H1 (cell line): ENCODE results near the gene CDCA4. TPM values are rescaled to one million over a fixed set of nuclear protein-coding genes. Genes with fewer than 3 reads are reported as not detected.

Source experiments
- CTCF ChIA-PET: fragments of 300-600 bp; sonication (Branson Sonifier 250); formaldehyde crosslinking; loops from one replicate; lab custom pipeline; 2021; ENCODE audit not compliant: partially characterized antibody; lab: Charles Lee
- POLR2A ChIA-PET: fragments of 300-600 bp; sonication (Branson Sonifier 250); formaldehyde crosslinking; loops from one replicate; lab custom pipeline; 2021; ENCODE audit warnings: inconsistent platforms; ENCODE audit not compliant: partially characterized antibody; lab: Charles Lee
- DNase-seq, 2 experiments: peaks; one replicate each; pipeline versions ENCODE4 v3.0.0 to v3.0.0-alpha.2; 2010 to 2022; ENCODE audit warnings: low spot score in 2 of 2, low read depth in 1 of 2, mixed read lengths in 1 of 2
- FAIRE-seq: peaks from 2 replicates; lab custom pipeline; 2011; peaks lifted over from hg19 to GRCh38; lab: Jason Lieb, UNC
- H2AFZ ChIP-seq: 2 replicates; pipeline ENCODE4 v1.8.1; 2012; ENCODE audit warnings: low read length, inconsistent platforms
- H2AK5ac ChIP-seq: 2 replicates; pipeline ENCODE4 v1.6.1; 2013; ENCODE audit warnings: low read depth, low read length
- H2BK120ac ChIP-seq: replicated peaks from 2 replicates; pipeline ENCODE3; 2013; ENCODE audit warnings: low read depth, low read length, inconsistent platforms
- H2BK12ac ChIP-seq: 2 replicates; pipeline ENCODE4 v1.6.1; 2013; ENCODE audit warnings: low read depth, low read length
- H2BK15ac ChIP-seq: 2 replicates; pipeline ENCODE4 v1.6.1; 2013; ENCODE audit warnings: low read length
- H2BK20ac ChIP-seq: 2 replicates; pipeline ENCODE4 v1.6.1; 2013; ENCODE audit warnings: low read length
- H2BK5ac ChIP-seq: 2 replicates; pipeline ENCODE4 v1.6.1; 2013; ENCODE audit warnings: low read depth, low read length
- H3K14ac ChIP-seq: 2 replicates; pipeline ENCODE4 v1.6.1; 2013; ENCODE audit warnings: inconsistent platforms; ENCODE audit not compliant: insufficient read length
- H3K18ac ChIP-seq: 2 replicates; pipeline ENCODE4 v1.6.1; 2013; ENCODE audit warnings: low read length; ENCODE audit errors: extremely low read depth
- H3K23ac ChIP-seq: 2 replicates; pipeline ENCODE4 v1.6.1; 2013; ENCODE audit warnings: inconsistent platforms; ENCODE audit not compliant: insufficient read length
- H3K23me2 ChIP-seq: 2 replicates; pipeline ENCODE4 v1.6.1; 2013; ENCODE audit warnings: low read depth, low read length
- H3K27ac ChIP-seq: 2 replicates; pipeline ENCODE4 v1.6.1; 2011; ENCODE audit warnings: low read depth, low read length, inconsistent platforms
- H3K27me3 ChIP-seq, 4 experiments: replicated peaks in 1 of 4; 1 replicate in 1 of 4; 2 replicates in 3 of 4; pipeline versions ENCODE4 v1.6.1 to v1.8.1; 2011 to 2013; ENCODE audit warnings: low read length in 3 of 4, mild to moderate bottlenecking in 3 of 4, inconsistent platforms in 2 of 4, mixed read lengths in 2 of 4, moderate library complexity in 1 of 4; ENCODE audit not compliant: control insufficient read depth in 3 of 4, insufficient read depth in 3 of 4; ENCODE audit errors: extremely low read depth in 1 of 4
- H3K36me3 ChIP-seq, 4 experiments: 2 replicates each; pipeline versions ENCODE4 v1.6.1 to v1.8.1; 2011 to 2013; ENCODE audit warnings: mild to moderate bottlenecking in 4 of 4, low read length in 3 of 4, moderate library complexity in 2 of 4, control low read depth in 1 of 4, inconsistent platforms in 1 of 4; ENCODE audit not compliant: insufficient read depth in 4 of 4, control insufficient read depth in 2 of 4
- H3K4ac ChIP-seq: replicated peaks from 2 replicates; pipeline ENCODE3; 2013; ENCODE audit warnings: low read length, low read depth, mixed read lengths, inconsistent platforms; ENCODE audit not compliant: insufficient read length
- H3K4me1 ChIP-seq, 4 experiments: replicated peaks in 1 of 4; 1 replicate in 1 of 4; 2 replicates in 3 of 4; pipeline versions ENCODE4 v1.6.1 to v1.8.1; 2011 to 2013; ENCODE audit warnings: low read length in 3 of 4, inconsistent platforms in 2 of 4, mixed read lengths in 1 of 4; ENCODE audit not compliant: insufficient read depth in 4 of 4, control insufficient read depth in 3 of 4
- H3K4me2 ChIP-seq, 2 experiments: 2 replicates each; pipeline versions ENCODE4 v1.6.1 to v1.8.1; 2011 to 2013; ENCODE audit warnings: low read depth in 2 of 2, low read length in 2 of 2, control low read depth in 1 of 2, inconsistent platforms in 1 of 2, mild to moderate bottlenecking in 1 of 2; ENCODE audit not compliant: insufficient read depth in 1 of 2
- H3K4me3 ChIP-seq, 4 experiments: fragments of 200-600, 300-600 bp in 1 of 4; sonication (generic), shearing (Covaris generic), sonication (Bioruptor Twin) in 1 of 4; 2 replicates each; pipeline versions ENCODE4 v1.5.1 to v1.8.1; 2011 to 2016; ENCODE audit warnings: low read length in 4 of 4, low read depth in 3 of 4, control low read depth in 2 of 4, inconsistent platforms in 2 of 4, mild to moderate bottlenecking in 2 of 4, mixed read lengths in 1 of 4, moderate library complexity in 1 of 4; ENCODE audit not compliant: insufficient read depth in 2 of 4; ENCODE audit errors: extremely low read depth in 1 of 4
- H3K56ac ChIP-seq: replicated peaks from 2 replicates; pipeline ENCODE3; 2013; ENCODE audit warnings: low read depth, mild to moderate bottlenecking, mixed read lengths, low read length, inconsistent platforms; ENCODE audit not compliant: insufficient read length
- H3K79me1 ChIP-seq: 2 replicates; pipeline ENCODE4 v1.6.1; 2013; ENCODE audit warnings: low read depth, low read length, control low read depth
- H3K79me2 ChIP-seq, 2 experiments: 2 replicates each; pipeline versions ENCODE4 v1.6.1 to v1.8.1; 2012 to 2013; ENCODE audit warnings: low read length in 2 of 2, mild to moderate bottlenecking in 2 of 2, inconsistent platforms in 1 of 2; ENCODE audit not compliant: insufficient read depth in 2 of 2, control insufficient read depth in 1 of 2
- H3K9ac ChIP-seq, 4 experiments: replicated peaks in 1 of 4; 1 replicate in 1 of 4; 2 replicates in 3 of 4; pipeline versions ENCODE4 v1.6.1 to v1.8.1; 2011 to 2013; ENCODE audit warnings: low read depth in 3 of 4, low read length in 3 of 4, control low read depth in 2 of 4, mild to moderate bottlenecking in 2 of 4, moderate library complexity in 2 of 4, inconsistent platforms in 1 of 4; ENCODE audit errors: extremely low read depth in 1 of 4
- H3K9me3 ChIP-seq, 2 experiments: 2 replicates each; pipeline versions ENCODE4 v1.6.1 to v1.8.1; 2012 to 2013; ENCODE audit warnings: mild to moderate bottlenecking in 2 of 2, moderate library complexity in 2 of 2, control low read depth in 1 of 2, inconsistent platforms in 1 of 2, low read depth in 1 of 2, low read length in 1 of 2, mixed read lengths in 1 of 2; ENCODE audit not compliant: insufficient read depth in 2 of 2
- H4K20me1 ChIP-seq, 2 experiments: replicated peaks in 1 of 2; 2 replicates each; pipeline versions ENCODE3 to v1.8.1; 2011 to 2013; ENCODE audit warnings: inconsistent platforms in 2 of 2, low read length in 2 of 2, mild to moderate bottlenecking in 1 of 2; ENCODE audit not compliant: insufficient read depth in 2 of 2, control insufficient read depth in 1 of 2
- H4K5ac ChIP-seq: 2 replicates; pipeline ENCODE4 v1.6.1; 2013; ENCODE audit warnings: low read length, low read depth, mixed read lengths, inconsistent platforms; ENCODE audit not compliant: insufficient read length
- H4K8ac ChIP-seq: 2 replicates; pipeline ENCODE4 v1.8.0; 2013; ENCODE audit warnings: mild to moderate bottlenecking, moderate library complexity, low read length, inconsistent platforms; ENCODE audit not compliant: insufficient read depth; ENCODE audit errors: extremely low read depth
- H4K91ac ChIP-seq: replicated peaks from 2 replicates; pipeline ENCODE3; 2013; ENCODE audit warnings: low read length, mixed read lengths, inconsistent platforms; ENCODE audit not compliant: insufficient read length
- CTBP2 ChIP-seq: IDR thresholded peaks from 2 replicates; pipeline ENCODE4 v1.7.0; 2011; ENCODE audit warnings: borderline replicate concordance, mild to moderate bottlenecking, moderate library complexity, mixed read lengths, low read length; ENCODE audit not compliant: insufficient read depth, insufficient read length
- GABPA ChIP-seq: IDR thresholded peaks from 2 replicates; pipeline ENCODE4 v1.6.1; 2011; ENCODE audit warnings: mild to moderate bottlenecking, low read length, moderate library complexity, borderline replicate concordance; ENCODE audit not compliant: insufficient read depth
- GTF2F1 ChIP-seq: IDR thresholded peaks from 2 replicates; pipeline ENCODE4 v1.6.1; 2012; ENCODE audit warnings: low read depth, low read length, improper control_type of control experiment, borderline replicate concordance
- TAF1 ChIP-seq: IDR thresholded peaks from 2 replicates; pipeline ENCODE4 v1.6.1; 2011; ENCODE audit warnings: mild to moderate bottlenecking, low read depth, low read length
- WGBS, 2 experiments: shearing (Covaris generic) in 1 of 2; methylation state at CpG; one replicate each; pipeline versions ENCODE4 v1.1.6 to v1.1.7; 2013 to 2015; ENCODE audit warnings: low lambda C conversion rate in 2 of 2, mixed read lengths in 2 of 2, inconsistent platforms in 1 of 2, low coverage in 1 of 2, missing lambda C conversion rate in 1 of 2; ENCODE audit not compliant: insufficient replicate concordance in 2 of 2, insufficient coverage in 1 of 2, insufficient read length in 1 of 2; ENCODE audit errors: extremely low coverage in 1 of 2, missing lambda C conversion rate in 1 of 2; 5-methylcytosine and 5-hydroxymethylcytosine counted together
- polyA plus RNA-seq, 7 experiments: library from polyadenylated mRNA; depleted of rRNA in 3 of 7; stranded (reverse) in 5 of 7; unstranded in 2 of 7; fragments of >200 nt in 5 of 7; fragments of 200-250 nt in 2 of 7; gene quantifications; 1 replicate in 5 of 7; 2 replicates in 1 of 7; 4 replicates in 1 of 7; pipeline versions ENCODE4 v1.2.1 to v1.2.3, GENCODE V29; 2011 to 2013; ENCODE audit warnings: missing spikeins in 2 of 7, mixed read lengths in 2 of 7
- total RNA-seq: library from RNA; stranded (reverse); fragmentation: NEBNext Ultra II Directional; extraction: Animal tissue kit (Norgen Biotek cat#: 25700); gene quantifications from 2 replicates; pipeline ENCODE4 v1.2.1, GENCODE V29; 2021

Gene CDCA4
- total and polyA plus RNA-seq, 2 of the 8 experiments (the other 6 are each of a cell fraction or from before 2014, with no cell fraction given) = 49.9 to 62.4 TPM

DNA sequence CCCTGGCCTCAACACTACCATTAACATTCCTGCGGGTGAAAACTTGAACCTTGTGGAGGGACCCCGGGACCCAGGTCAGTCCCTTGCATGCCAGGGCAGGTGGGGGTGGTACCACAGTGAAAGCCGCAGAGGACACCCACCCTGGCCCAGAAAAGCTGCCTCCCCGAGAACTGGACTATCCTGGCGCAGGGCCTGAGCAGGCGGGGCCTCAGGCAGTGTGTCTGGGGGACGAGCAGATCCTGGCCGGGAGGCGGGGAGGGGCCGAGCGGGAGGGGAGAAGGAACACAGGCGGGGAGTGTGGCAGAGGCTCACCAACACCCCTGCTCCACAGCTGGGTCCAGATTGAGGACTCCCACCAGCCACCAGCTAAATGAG, 52.7 kb downstream of the CDCA4 start:
- H3K23ac ChIP-seq = no peak overlapping the region

More for the DNA sequence above, 52.7 kb downstream of the CDCA4 start:
- peak overlapping the region; percentile 16; the same call in 1 of the 2 replicates for H4K8ac ChIP-seq
- peaks cover 0 to 10% (median 6%) of the 10 kb centered on the region in 4 experiments; a peak in 3 of 7 replicates for H3K27me3 ChIP-seq
- no peak overlapping the region for H2AFZ ChIP-seq
- ChIA-PET CTCF (interaction anchor here (1.2 to 11.5 kb wide), 6 partner anchors 11 to 77 kb away, joined by 3 to 161 read pairs (median 5); no protein-coding TSS in a partner anchor), POLR2A (interaction anchor here (1.2 kb wide), 1 partner anchor 124 kb away, joined by 3 read pairs; no protein-coding TSS in a partner anchor)
- H2BK120ac ChIP-seq = no peak overlapping the region
- no peaks in the 10 kb centered on the region for H4K20me1 ChIP-seq
- no peak overlapping the region for H2BK12ac ChIP-seq
- H3K9ac ChIP-seq = no peak overlapping the region
- H3K9me3 ChIP-seq = no peaks in the 10 kb centered on the region
- peak overlapping the region; percentile 67 to 98 for H3K4me2 ChIP-seq
- FAIRE-seq (no peak), DNase-seq (peak in 1 of 2 experiments; percentile 79)
- peak overlapping the region; percentile 71; the same call in 1 of the 2 replicates for H3K18ac ChIP-seq
- WGBS, 2 experiments = 14% methylated on average over 8 of the region's 12 CpGs; no CpG with 5 or more reads in 1 of the 2 experiments
- peaks cover 0 to 25% (median 15%) of the 10 kb centered on the region in 4 experiments; a peak in 6 of 7 replicates for H3K4me1 ChIP-seq
- no peaks in the 10 kb centered on the region for H3K79me1 ChIP-seq
- no peak overlapping the region for H3K56ac ChIP-seq
- H4K5ac ChIP-seq = no peak overlapping the region
- peaks cover 5% of the 10 kb centered on the region for H3K23me2 ChIP-seq
- no peak overlapping the region for H2BK20ac ChIP-seq
- H3K79me2 ChIP-seq = no peaks in the 10 kb centered on the region
- H2BK15ac ChIP-seq = no peak overlapping the region; the same call in 1 of the 2 replicates
- peak overlapping the region; percentile 17 for H4K91ac ChIP-seq
- H2BK5ac ChIP-seq = 0 out of 2 replicates have a peak overlapping the region, but pooled peaks have one; percentile 44
- H3K4ac ChIP-seq = no peak overlapping the region
- no peak overlapping the region for H3K14ac ChIP-seq
- H3K27ac ChIP-seq = no peak overlapping the region
- no peak overlapping the region for H2AK5ac ChIP-seq
- TF ChIP-seq GABPA (no peak), TAF1 (no peak), GTF2F1 (no peak), CTBP2 (no peak)
- peak overlapping the region in 3 of 4 experiments; percentile 11 to 56 (median 20); a peak in 5 of 8 replicates for H3K4me3 ChIP-seq
- H3K36me3 ChIP-seq = no peaks in the 10 kb centered on the region
